GM12878 (cell line): Measurements from ENCODE around the gene ENGASE.

Experiments
- BCL11A ChIP-seq: IDR thresholded peaks from 2 replicates; pipeline ENCODE4 v1.6.1; 2011; ENCODE audit warnings: low read depth, low read length
- EZH2 ChIP-seq: IDR thresholded peaks from 2 replicates; pipeline ENCODE4 v1.6.1; 2012; ENCODE audit warnings: low read depth, mild to moderate bottlenecking, control low read depth, inconsistent platforms, low read length, borderline replicate concordance; ENCODE audit not compliant: control insufficient read depth
- PBX3 ChIP-seq: IDR thresholded peaks from 2 replicates; pipeline ENCODE4 v1.6.1; 2011; ENCODE audit warnings: mild to moderate bottlenecking, low read depth, low read length, moderate library complexity; ENCODE audit not compliant: insufficient replicate concordance
- POLR2AphosphoS5 ChIP-seq: IDR thresholded peaks from 2 replicates; pipeline ENCODE4 v1.6.1; 2011; ENCODE audit warnings: mild to moderate bottlenecking, low read length, inconsistent platforms
- RFX5 ChIP-seq: IDR thresholded peaks from 2 replicates; pipeline ENCODE4 v1.6.1; 2011; ENCODE audit warnings: low read depth, low read length, improper control_type of control experiment
- SRF ChIP-seq, 2 experiments: IDR thresholded peaks; 2 replicates each; pipeline ENCODE4 v1.6.1; 2011; ENCODE audit warnings: low read depth in 2 of 2, low read length in 2 of 2, mild to moderate bottlenecking in 1 of 2, moderate library complexity in 1 of 2
- TF ChIP-seq, protein P1 (sequence below): IDR thresholded peaks from 2 replicates; pipeline ENCODE4 v1.6.1; 2012; ENCODE audit warnings: low read depth, low read length, improper control_type of control experiment
- TF ChIP-seq, protein P2 (sequence below), 3 experiments: IDR thresholded peaks in 2 of 3; conservative IDR thresholded peaks in 1 of 3; 2 replicates each; pipeline ENCODE4 v1.5.1; 2011; ENCODE audit warnings: low read depth in 3 of 3, low read length in 3 of 3, mild to moderate bottlenecking in 3 of 3, control low read depth in 2 of 3, moderate library complexity in 2 of 3, inconsistent platforms in 1 of 3, mixed read lengths in 1 of 3; ENCODE audit not compliant: control insufficient read depth in 2 of 3, insufficient read depth in 1 of 3; ENCODE audit errors: extremely low read depth in 1 of 3

DNA sequence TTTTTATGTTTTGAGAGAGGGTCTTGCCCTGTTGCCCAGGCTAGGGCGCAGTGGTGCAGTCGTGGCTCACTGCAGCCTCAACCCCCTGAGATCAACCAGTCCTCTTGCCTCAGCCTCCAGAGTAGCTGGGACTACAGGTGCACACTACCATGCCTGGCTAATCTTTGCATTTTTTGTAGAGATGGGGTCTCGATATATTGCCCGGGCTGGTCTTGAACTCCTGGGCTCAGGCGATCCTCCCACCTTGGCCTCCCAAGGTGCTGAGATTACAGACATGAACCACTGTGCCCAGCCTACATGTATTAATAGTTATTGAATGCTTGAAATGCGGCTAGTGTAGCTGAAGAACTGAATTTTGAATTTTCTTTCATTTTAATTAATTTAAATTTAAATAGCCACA is 38.4 kb upstream of the ENGASE start:
- TF ChIP-seq POLR2AphosphoS5 = no peak
- TF ChIP-seq EZH2 = no peak
- TF ChIP-seq, protein P1, sequence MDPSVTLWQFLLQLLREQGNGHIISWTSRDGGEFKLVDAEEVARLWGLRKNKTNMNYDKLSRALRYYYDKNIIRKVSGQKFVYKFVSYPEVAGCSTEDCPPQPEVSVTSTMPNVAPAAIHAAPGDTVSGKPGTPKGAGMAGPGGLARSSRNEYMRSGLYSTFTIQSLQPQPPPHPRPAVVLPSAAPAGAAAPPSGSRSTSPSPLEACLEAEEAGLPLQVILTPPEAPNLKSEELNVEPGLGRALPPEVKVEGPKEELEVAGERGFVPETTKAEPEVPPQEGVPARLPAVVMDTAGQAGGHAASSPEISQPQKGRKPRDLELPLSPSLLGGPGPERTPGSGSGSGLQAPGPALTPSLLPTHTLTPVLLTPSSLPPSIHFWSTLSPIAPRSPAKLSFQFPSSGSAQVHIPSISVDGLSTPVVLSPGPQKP = no peak
- no peak for TF ChIP-seq RFX5
- no peak for TF ChIP-seq SRF (IDR thresholded peaks at IDR 0.05; ENCODE audit: low read depth in 2 of 2, low read length in 2 of 2)
- TF ChIP-seq, protein P2, sequence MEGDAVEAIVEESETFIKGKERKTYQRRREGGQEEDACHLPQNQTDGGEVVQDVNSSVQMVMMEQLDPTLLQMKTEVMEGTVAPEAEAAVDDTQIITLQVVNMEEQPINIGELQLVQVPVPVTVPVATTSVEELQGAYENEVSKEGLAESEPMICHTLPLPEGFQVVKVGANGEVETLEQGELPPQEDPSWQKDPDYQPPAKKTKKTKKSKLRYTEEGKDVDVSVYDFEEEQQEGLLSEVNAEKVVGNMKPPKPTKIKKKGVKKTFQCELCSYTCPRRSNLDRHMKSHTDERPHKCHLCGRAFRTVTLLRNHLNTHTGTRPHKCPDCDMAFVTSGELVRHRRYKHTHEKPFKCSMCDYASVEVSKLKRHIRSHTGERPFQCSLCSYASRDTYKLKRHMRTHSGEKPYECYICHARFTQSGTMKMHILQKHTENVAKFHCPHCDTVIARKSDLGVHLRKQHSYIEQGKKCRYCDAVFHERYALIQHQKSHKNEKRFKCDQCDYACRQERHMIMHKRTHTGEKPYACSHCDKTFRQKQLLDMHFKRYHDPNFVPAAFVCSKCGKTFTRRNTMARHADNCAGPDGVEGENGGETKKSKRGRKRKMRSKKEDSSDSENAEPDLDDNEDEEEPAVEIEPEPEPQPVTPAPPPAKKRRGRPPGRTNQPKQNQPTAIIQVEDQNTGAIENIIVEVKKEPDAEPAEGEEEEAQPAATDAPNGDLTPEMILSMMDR (IDR thresholded peaks at IDR 0.05 in 2 of 3, conservative IDR thresholded peaks at IDR 0.05 in 1 of 3; ENCODE audit: control insufficient read depth in 2 of 3, extremely low read depth in 1 of 3, insufficient read depth in 1 of 3, low read depth in 3 of 3, low read length in 3 of 3) = no peak
- no peak for TF ChIP-seq PBX3
- TF ChIP-seq BCL11A = no peak
